AML-193 (cell line): ENCODE measurements around the gene IFNL2.
"Not testable (repeated sequence)": the region's sequence is repeated elsewhere in the genome, so short reads cannot be mapped to it uniquely, and the experiment has no call there.

Experiments
- DNase-seq, 2 experiments: peaks; one replicate each; lab custom pipeline; 2025; lab: John Stamatoyannopoulos, UW

The IFNL2 gene

DNA sequence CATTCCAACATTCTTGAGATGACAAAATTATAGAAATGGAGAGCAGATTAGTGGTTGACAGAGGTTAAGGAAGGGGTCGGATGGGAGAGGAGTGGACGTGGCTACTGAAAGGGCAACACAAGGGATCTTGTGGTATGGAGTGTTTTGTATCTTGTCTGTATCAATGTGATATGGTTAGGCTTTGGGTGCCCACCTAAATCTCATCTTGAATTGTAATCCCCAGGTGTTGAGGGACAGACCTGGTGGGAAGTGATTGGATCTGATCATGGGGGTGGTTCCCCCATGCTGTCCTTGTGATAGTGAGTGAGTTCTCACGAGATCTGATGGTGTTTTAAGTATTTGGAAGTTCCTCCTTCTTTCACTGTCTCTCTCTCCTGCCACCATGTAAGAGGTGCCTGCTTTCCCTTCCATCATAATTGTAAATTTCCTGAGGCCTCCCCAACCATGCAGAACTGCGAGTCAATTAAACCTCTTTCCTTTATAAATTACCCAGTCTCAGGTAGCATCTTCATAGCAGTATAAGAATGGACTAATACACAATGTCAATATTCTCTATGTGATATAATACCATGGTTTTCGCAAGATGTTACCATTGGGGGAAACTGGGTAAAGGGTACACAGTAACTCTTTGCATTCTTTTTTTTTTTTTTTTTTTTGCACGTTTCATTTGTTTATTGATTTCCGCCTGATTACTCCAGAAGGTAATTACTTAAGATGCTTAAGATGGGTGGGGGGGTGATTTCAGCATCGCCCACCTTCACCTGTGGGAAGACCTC lies 14.6 kb upstream of the IFNL2 start:
- no peak for DNase-seq

DNA sequence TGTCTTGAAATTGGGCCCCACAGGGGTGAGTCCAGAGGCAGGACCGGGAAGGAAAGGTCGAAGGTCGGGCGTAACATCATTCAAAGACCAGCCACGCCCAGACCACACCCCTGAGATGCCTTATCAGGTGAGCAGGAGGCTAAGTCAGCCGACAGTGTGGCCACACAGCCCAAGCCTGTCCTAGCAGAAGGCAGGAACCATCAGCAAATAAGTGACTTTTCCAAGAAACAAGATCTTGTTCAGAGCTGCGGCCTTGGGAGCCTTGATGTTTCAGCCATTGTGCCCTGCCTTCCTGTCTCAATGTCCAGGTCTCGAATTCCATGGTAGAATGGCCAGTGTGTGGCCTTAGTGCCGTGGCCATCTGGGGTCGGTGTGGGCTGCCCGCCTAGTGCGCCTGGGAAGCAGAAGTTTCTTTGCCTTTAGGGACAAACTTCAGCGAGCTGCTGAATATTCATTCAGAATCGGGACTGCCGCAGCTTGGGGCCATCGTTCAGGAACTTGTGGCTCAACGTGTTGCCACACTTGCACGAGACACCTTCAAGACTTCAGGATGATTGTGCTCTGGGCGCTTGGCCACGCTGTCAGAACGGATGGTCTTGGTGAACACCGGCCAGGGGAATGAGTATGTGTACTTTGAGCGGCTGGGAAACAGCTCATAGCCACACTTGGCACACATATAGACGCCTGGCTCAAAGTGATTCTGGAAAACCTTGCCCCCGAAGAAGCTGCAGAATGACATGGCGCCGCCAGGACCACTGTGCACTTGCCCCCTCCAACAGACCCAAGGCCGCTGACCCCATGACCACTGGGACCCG lies 13.5 kb upstream of the IFNL2 start:
- DNase-seq, result no peak

- DNase-seq, result no peak
Observed at GRCh38 chr19:39257227-39257626, 11.0 kb upstream of the IFNL2 start.

- no peak for DNase-seq
Observed at GRCh38 chr19:39261704-39262103, 6.5 kb upstream of the IFNL2 start.

DNA sequence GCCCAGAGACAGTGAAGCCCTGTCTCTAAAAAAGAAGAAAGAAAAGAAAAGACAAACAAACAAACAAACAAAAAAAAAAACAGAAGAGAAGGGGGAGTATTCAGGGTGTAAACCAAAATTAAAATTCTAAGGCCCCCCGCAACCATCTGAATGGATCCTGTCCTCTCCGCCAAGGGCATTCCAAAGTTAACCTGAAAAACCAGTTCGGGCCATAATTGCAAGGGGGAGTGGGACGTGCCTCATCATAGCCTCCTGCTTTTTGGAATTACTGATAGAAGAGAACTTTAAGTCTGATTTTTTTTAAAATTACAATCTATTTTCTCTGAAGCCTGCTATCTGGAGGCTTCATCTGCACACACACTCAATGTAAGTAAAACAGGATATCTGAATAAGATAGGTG lies 5.7 kb upstream of the IFNL2 start:
- no peak for DNase-seq

DNA sequence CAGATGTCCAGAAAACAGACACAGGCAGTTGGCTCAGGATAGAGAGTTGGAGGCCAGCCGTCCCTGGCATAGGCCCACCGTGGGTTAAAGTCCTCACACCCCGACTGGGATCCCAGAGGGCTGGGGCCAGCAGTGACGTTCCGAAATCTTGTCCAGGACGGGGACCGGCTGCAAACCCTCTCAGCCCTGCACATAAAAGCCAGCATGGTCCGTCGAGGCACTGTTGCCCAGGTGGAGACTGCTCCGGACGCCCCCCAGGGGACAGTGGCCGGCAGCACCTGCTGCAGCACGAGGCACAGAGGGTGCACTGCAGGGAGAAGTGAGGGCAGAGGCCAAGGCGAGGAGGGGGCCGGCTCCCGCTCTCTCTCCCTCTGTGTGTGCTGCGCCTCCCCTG lies 4.3 kb upstream of the IFNL2 start:
- DNase-seq, result no peak

DNA sequence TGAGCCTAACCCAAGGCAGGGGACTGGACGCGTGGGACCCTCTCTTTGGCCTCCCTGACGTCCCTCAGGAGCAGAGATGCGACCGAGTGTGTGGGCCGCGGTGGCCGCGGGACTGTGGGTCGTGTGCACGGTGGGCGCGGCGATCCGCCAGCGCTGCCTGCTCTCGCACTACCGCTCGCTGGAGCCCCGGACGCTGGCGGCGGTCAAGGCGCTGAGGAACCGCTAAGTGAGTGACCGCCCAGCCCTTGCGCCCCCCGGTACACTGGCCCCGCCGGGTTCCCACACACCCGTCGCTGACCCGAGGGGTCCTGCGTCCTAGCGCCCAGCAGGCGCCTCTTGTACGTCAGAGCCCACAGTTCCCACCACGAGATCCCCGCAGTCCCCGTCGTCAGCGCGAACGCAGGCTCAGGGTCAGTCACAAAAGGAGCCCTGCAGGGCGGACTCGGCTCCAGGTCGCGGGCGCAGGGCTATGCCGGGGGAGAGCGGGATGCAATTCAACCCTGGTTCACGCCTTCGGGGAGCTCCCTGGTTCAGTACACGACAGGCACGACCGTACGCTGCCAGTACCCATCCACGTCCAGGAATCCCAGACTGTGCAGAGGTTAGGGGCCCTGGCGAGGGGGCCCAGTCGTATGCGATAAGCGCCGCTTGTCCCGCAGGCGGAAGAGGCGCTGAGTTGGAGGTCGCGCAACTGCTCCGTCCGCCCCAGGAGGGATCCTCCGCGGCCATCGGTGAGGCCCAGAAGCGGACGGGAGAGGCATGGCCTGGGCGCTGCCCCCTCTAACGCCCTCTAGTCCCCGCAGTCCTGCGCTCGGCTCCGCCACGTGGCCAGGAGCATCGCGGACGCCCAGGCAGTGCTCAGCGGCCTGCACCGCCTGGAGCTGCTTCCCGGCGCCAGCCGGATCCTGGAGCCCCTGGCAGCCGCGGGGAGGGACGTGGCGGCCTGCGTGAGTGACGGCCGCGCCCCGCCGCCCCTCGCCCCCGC lies 3.6 kb upstream of the IFNL2 start:
- DNase-seq, result no peak

DNA sequence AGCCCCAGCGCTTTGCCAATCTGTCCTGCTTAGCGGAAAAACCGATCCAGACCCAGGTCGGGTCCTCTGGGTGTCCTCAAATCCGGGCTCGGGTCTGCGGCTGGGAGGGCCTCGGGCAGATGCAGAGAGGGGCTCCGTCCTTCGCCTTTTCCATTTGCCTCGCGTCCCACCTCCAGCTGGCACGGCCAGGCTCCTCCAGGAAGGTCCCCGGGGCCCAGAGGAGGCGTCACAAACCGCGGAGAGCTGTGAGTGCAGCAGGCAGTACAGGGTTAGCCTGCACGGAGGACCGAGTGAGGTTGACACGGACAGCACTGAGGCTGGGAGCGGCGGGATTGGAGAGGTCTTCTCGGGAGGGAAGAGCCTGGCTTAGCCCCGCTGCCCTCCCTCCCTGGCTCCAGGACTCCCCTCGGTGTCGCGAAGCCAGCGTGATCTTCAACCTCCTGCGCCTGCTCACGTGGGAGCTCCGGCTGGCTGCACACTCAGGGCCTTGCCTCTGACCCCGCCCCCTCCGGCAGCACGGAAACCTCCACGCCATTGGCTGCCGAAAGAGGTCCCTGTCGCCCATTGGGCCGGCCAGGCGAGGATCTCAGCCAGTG lies 2.8 kb upstream of the IFNL2 start:
- no peak for DNase-seq

DNA sequence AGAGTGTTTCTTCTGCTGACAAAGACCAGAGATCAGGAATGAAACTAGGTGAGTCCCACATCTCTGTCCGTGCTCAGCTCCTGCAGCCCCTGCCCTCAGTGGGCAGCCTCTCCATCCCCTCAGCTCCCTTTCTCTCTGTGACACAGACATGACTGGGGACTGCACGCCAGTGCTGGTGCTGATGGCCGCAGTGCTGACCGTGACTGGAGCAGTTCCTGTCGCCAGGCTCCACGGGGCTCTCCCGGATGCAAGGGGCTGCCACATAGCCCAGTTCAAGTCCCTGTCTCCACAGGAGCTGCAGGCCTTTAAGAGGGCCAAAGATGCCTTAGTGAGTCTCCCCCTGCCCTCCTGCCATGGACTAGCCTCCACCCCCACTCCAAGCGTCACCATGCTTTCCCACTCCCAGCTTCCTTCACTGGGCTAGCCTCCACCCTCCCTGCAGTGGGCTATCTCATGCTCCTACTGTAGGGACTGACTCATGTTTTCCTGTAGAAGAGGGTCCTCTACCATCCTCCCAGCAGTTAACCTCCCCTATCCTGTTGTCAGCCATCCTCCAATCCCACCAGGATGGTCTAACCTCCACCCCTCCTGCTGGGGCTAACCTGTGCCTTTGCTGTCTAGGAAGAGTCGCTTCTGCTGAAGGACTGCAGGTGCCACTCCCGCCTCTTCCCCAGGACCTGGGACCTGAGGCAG lies 481 bp downstream of the IFNL2 start:
- DNase-seq, result not testable (repeated sequence)

DNA sequence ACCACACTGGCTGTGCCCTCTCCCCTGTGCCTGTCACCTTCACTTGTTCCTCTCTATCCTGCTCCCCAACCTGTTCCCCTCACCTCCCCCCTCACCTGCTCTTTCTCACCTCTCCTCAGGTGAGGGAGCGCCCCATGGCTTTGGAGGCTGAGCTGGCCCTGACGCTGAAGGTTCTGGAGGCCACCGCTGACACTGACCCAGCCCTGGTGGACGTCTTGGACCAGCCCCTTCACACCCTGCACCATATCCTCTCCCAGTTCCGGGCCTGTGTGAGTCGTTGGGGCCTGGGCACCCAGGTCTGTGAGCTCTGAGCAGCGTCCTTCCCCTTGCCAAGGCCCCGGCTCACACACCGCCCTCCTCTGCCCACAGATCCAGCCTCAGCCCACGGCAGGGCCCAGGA lies 1.2 kb downstream of the IFNL2 start:
- DNase-seq, result not testable (repeated sequence)

DNA sequence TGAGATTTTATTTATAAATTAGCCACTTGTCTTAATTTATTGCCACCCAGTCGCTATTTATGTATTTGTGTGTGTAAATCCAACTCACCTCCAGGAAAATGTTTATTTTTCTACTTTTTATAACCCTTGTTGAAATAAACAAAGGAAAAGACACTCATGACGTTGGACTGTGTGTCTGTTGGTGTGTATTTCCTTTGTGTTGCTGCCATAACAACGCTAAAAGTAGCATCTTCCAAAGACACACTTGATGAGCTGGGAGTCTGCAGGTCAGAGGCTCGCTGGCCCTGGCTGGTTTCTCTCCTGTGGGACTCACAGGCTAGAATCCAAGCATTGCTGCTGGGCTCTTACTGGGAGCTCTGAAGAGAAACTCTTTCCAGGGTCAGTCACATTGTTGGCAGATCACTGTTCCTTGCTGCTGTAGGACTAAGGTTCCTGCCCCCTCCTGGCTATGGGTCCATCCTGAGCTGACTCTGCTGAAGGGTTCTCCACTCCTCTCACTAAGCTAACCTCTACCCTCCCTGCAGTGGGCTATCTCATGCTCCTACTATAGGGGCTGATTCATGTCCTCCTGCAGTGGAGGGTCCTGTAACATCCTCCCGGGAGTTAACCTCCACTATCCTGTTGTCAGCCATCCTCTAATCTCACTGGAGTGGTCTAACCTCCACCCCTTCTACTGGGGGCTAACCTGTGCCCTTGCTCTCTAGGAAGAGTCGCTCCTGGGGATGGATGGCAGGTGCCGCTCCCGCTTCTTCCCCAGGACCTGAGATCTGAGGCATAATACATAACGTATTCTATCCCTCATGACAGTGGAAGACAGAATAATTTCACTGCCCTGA lies 2.1 kb downstream of the IFNL2 start:
- no peak for DNase-seq

DNA sequence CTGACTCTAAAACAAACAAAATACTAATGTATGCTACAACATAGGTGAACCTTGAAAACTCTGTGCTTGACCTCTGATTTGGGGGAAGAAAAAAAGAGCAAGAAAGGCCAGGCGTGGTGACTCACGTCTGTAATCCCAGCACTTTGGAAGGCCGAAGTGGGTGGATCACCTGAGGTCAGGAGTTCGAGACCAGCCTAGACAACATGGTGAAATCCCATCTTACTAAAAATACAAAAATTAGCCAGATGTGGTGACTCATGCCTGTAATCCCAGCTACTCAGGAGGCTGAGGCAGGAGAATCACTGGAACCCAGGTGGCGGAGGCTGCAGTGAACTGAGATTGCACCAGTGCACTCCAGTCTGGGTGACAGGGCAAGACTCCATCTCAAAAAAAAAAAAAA lies 5.7 kb downstream of the IFNL2 start:
- DNase-seq, result not testable (repeated sequence)

DNA sequence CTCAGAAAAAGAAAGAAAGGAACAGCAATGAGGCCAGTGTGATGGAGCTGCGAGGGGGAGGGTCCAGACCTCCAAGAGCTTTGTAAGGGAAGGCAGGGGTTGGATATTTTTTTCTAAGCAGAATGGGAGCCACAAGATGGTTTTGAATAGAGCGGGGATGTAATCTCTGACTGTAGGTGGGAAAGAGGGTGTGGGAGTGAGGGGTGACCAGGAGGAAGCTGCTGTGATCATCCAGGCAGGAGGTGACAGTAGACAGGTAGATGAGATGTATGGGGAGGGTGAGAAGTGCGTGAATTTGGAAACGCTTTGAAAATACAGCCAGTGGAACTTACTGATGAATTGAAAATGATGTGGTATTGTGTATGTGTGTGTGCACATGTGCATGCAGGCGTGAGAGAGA lies 7.4 kb downstream of the IFNL2 start:
- no peak for DNase-seq

GRCh38 chr19:39276740-39277139 lies 8.5 kb downstream of the IFNL2 start:
- no peak for DNase-seq

DNA sequence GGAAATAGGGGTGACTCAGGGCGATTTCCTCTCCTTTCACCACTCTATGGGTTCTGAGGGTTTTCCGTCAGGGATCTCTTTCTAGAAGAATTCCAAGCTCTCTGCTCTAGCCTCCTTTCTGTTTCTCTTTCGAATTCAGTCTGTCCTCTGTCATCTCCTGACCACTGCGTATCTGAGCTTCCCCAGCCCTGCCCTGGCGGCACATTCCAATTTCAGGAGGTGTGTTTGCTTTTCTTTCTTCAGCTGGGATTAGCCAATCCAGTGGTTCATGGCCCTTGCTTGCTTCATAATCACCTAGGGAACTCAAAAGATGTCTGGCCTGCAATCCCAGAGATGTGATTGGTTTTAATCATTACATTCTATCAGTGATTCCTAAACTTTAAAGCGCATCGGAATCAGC lies 9.4 kb downstream of the IFNL2 start:
- no peak for DNase-seq

- no peak for DNase-seq
Observed at GRCh38 chr19:39282021-39282420, 13.8 kb downstream of the IFNL2 start.

DNA sequence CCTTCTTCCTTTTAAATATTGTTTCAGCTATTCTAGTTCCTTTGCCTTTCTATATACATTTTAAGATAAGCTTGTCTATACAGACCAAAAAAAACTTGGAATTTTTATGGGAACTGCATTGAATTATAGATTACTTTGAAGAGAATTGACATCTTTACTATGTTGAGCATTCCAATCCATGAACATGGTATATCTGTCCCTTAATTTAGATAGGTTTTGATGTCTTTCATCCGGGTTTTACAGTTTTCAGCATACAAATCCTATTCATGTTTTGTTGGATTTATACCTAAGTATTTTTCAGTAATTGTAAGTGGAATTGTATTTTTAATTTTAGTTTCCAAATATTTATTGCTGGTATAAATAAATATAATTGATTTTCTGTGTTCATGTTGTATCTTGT lies 15.8 kb downstream of the IFNL2 start:
- DNase-seq, result no peak

DNA sequence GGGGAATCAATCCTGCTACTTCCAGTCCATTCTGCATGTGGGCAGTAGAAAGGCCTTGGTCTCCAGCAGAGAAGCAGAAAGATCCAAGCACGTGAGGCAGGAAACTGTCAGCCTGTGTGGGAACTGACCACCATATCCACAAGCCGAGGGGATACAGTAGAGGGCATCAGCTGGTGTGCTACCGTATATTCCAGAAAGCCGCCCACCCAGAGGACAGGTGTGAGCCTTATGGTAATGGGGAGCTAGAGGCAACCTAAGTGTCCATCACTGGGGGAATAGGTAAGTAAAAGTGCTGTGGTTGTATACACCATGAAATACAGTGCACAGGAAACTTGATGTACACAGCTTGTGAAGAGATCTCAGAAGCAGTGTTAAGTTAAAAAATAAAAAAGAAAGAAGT lies 25.2 kb downstream of the IFNL2 start:
- no peak for DNase-seq

- DNase-seq, result no peak
Observed at GRCh38 chr19:39296055-39296645, 28.0 kb downstream of the IFNL2 start, which contains the start of gene IFNL1. Gene IFNL1 (plus strand): TSS chr19:39296407. CDS start chr19:39296422, 15 bp downstream.

DNA sequence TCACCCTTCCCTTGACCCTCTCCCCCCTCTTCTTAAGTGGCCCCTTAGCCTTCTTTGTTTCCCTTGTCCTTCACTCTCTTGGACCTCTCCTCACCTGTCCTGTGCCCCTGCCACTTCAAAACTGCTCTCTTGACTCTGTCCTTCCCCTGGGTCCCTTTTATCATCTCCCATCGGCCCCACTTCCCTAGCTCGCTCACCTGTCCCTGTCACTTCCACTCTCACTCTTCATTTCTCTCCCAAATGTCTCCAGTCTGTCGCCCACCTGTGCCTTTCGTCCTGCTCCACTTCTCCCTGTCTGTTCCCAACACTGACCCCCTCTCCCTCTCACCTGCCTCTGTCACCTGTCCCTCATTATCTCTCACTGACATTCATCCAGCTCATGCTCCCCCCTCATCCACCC lies 28.7 kb downstream of the IFNL2 start:
- no peak for DNase-seq
